ENCODE data around the gene NMNAT2.

The NMNAT2 gene

DNA sequence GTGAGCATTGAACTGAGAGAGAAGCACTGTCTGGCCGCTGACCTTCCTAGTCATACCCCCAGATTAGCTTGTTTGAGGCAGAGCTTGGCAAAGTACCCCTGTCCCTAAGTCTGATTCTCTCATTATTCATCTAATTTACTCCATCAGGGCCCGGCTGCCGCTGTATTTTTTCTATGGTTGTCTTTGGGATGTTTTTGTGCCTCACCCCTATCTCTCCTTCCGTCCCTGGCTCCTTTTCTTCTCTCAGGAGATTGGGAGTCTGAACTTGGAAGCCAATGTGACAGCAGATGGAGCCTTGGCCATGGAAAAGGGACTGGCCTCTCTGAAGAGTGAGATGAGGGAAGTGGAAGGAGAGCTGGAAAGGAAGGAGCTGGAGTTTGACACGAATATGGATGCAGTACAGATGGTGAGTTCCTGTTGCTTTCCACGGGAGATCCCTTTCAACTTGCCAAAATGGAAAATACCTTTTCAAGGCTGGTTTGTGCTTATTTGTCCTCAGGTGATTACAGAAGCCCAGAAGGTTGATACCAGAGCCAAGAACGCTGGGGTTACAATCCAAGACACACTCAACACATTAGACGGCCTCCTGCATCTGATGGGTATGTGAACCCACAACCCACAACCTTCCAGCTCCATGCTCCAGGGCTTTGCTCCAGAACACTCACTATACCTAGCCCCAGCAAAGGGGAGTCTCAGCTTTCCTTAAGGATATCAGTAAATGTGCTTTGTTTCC lies 178.2 kb downstream of the NMNAT2 start:
- no peak for DNase-seq (ENCODE audit: low read depth in 1 of 2, low spot score in 1 of 2)

DNA sequence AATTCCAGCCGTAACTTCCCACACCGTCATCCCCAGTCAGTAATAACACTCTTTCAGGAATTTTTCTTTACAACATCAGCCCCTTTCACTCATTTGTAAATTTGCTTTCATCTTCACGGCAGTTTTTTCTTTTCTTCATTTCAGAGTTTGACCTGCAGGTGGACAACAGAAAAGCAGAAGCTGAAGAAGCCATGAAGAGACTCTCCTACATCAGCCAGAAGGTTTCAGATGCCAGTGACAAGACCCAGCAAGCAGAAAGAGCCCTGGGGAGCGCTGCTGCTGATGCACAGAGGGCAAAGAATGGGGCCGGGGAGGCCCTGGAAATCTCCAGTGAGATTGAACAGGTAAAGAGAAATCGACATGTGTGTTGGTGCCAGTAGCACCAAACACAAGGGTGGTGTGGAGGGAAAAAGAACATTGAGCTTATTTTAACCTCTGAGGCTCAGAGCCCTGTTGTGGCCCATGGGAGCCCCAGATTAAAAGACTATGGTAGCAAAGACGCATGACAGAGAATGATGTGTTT lies 178.9 kb downstream of the NMNAT2 start:
- DNase-seq (ENCODE audit: low read depth in 1 of 2, low spot score in 1 of 2), result no peak

DNA sequence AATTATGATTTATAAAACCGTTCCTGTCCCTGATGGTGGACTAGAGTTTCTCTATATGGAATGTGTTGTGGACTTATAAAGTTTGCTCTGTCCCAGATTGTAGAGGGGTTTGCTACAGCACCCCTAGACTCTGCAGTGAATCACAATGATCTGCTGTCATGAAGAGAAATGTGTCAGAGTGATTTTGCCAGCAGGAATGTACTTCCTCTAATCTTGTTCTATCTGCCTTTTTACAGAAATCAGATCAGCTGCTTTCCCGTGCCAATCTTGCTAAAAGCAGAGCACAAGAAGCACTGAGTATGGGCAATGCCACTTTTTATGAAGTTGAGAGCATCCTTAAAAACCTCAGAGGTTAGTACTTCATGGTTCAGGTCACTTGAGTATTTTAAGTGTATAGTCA lies 180.1 kb downstream of the NMNAT2 start:
- DNase-seq (ENCODE audit: low read depth in 1 of 2, low spot score in 1 of 2), result no peak

DNA sequence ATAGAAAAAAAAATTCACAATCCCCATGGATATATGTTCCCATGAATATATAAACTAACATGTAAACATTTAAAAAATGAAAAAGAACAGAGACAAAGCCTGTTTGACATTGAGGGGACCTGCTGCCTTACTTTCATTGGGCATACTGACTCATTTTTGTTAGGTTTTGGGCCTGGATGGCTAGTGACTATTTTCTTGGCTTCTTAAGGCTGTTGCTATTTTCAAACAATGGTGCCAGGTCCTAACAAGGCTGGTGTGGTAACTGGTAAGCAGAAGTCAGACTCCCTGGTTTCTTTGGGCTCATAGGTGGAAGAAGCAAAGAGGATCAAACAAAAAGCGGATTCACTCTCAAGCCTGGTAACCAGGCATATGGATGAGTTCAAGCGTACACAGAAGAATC lies 181.1 kb downstream of the NMNAT2 start:
- DNase-seq (ENCODE audit: low read depth in 1 of 2, low spot score in 1 of 2), result no peak

DNA sequence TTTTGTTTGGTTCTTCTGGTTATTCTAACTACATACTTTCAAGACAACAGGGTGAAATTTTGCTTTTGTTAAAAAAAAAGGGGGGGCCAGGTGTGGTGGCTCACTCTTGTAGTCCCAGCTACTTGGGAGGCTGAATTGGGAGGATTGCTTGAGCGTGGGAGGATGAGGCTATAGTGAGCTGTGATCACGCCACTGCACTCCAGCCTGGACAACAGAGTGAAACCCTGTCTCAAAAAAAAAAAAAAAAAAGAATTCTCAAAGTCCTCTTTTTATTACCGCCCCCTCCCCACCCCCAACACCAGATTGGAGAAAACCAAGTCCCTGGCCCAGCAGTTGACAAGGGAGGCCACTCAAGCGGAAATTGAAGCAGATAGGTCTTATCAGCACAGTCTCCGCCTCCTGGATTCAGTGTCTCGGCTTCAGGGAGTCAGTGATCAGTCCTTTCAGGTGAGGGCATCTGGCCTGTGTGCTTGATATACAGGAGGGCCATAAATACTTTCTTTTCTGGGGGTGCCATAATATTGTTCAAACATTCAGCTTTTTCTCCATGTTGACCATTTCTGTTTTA lies 181.9 kb downstream of the NMNAT2 start:
- no peak for DNase-seq (ENCODE audit: low read depth in 1 of 2, low spot score in 1 of 2)

DNA sequence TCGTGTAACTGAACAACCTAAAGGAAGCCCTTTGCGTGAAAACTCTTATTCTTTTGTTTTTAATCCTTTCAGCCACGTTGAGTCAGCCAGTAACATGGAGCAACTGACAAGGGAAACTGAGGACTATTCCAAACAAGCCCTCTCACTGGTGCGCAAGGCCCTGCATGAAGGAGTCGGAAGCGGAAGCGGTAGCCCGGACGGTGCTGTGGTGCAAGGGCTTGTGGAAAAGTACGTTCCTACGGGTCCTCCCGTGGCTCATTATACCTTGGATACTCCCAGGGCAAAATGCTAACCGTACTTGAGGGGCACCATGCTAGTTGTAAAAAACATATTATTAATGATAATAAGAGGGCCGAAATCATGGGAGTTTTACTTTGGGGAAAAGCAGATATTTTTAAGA lies 182.7 kb downstream of the NMNAT2 start:
- no peak for DNase-seq (ENCODE audit: low read depth in 1 of 2, low spot score in 1 of 2)

DNA sequence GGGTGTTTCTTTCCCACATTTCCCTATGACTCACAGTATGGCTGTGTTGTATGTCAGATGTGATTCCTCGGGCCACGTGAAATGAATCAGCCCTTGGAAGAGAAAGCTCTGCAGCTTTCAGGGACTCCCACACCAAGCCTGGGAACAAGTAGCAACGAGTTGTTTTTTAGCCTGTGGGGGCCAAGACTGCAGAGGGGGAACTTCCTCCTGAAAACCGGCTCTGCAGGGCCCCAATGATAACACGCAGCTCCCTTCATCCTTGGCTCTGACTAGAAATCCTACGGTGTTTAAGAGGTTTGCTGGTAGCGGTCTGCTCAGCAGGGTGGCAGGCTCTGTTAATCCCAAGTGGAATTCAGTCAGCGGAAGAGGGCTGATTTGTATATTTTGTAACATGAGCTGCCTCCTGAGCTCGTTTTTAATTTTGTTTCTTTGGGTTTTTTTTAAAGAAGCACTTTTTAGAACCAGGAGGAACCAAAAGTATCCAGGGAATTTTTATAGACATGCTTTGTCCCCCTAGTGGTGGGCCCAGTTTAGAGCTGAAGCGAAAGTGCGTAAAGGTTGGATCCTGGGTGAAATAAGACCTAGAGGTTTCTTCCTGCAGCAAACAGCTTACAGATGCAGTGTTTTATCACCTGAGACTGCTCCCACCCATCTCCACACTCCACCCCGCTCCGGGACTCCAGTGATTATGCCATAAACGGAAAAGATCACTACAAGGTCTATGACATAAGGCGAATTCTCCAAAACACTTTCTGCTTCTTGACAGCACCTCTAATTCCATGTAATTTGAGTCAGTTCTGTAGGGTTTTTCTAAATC lies 183.3 kb downstream of the NMNAT2 start:
- no peak for DNase-seq (ENCODE audit: low read depth in 1 of 2, low spot score in 1 of 2)

DNA sequence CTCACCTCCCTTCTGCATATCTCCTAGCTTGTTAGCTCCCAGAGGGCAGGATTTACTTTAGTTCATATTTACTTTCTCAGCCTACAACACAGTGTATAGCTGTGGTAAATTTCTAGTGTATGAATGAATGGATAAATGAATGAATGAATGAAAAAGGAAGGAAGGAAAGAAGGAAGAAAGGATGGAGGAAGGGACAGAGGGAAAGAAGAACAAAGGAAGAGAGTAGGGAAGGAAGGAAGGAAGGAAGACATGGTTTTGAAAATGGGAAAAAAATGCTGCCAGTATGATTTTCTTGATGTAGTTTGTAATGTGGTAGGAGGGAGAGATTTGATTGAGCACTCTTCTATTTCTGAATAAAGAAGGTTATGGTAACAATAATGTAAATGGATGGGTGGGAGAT lies 185.1 kb downstream of the NMNAT2 start:
- no peak for DNase-seq (ENCODE audit: low read depth in 1 of 2, low spot score in 1 of 2)

DNA sequence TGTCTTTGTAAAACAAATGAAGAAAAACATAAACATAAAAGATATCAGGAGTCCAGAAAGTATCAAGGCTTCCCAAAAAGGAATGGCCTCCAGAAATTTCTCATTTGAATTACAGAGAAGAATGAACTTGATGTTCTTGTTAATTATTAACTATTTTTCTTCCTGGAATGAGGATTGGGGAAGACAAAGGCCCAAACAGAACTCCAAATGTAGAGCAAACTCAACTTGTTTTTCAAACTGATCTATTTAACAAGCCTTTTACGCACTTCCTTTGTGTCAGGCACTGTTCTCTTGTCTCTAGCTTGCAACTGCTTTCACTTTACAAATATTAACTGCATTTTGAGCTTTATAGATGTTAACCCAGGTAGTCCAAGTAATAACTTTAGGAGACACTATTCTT lies 186.6 kb downstream of the NMNAT2 start:
- no peak for DNase-seq (ENCODE audit: low read depth in 1 of 2, low spot score in 1 of 2)

DNA sequence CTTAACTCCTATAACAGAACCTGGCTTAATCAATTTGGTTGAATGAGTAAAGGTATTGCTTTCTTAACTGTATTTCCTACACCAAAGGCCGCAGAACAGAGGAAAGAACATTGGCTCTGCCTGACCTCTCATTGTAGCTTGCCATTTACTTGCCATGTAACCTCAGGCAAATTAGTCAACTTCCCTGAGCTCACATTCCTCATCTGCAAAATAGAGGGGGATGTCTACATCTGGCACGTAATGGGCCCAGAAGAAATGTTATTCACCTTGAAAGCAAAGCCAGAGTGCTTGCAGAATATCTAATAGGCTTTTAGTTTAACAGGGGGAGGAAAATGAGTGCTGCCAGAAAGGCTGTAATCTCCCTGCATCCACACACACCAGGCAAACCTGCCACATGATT lies 187.8 kb downstream of the NMNAT2 start:
- DNase-seq (ENCODE audit: low read depth in 1 of 2, low spot score in 1 of 2), result no peak

DNA sequence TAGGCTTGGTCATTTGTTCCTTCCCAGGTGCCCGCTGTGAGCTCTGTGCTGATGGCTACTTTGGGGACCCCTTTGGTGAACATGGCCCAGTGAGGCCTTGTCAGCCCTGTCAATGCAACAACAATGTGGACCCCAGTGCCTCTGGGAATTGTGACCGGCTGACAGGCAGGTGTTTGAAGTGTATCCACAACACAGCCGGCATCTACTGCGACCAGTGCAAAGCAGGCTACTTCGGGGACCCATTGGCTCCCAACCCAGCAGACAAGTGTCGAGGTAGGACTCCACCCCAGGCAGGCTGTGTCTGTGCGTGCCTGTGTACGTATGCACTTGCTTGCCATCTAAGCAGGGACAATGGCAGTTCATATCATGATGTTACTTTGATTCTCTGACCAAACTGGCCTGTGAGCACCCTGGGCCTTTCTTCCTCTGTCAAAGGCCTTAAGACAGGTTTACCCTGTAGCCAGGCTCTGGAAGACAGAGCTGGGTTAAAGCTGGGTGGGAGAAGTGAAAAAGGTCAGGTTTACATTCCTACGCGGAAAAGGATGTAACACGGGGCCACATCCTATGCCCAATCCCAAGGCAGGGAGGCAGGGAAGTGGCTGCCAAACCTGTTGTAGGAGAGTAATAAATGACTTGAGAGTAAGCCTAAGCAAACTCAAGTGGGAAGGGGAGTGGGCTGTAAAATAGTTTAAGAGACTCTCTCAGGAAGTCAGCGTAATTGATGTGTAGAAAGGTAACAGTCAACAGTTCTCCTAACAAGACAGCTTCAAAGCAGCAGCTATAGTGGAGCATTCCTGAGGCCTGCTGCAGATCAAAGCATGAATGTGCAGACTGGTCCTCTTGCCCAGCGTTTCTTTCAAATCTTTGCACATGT lies 189.6 kb downstream of the NMNAT2 start:
- DNase-seq (ENCODE audit: low read depth in 1 of 2, low spot score in 1 of 2), result no peak

DNA sequence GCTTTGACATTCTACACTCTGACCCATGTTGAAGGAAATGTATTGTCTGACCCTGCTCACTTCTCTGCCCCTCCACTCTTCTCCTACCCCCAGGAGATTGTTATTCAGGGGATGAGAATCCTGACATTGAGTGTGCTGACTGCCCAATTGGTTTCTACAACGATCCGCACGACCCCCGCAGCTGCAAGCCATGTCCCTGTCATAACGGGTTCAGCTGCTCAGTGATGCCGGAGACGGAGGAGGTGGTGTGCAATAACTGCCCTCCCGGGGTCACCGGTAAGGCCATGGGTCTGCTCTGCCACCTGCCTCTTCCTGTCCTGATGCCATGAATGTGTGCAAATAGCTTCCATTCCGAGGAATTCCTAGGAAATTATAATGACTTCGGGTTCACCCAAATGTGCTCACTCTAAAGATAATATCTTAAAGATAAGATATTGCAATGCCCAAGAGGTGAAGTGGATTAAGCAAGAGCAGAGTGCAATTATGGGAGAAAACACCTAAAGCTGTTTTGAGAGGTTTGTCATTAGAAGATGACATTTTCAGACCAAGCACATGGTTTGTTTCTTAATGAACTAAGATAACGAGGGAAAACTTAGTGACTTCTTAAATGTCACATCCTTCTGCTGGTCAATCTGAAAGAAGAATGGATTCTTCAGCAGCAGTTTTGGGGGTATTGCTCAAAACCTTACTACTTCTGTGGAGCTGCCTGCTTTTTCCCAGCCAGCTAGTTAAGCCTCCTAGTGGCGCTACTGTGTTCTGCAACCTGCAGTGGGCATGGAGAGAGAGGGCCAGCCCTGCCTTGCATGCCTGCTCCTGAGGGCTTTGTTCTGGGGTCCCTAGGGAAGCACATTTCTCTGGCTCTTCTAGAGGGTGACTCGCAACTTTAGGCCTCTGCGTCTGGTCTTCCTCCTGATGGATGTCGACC lies 190.5 kb downstream of the NMNAT2 start:
- no peak for DNase-seq (ENCODE audit: low read depth in 1 of 2, low spot score in 1 of 2)

DNA sequence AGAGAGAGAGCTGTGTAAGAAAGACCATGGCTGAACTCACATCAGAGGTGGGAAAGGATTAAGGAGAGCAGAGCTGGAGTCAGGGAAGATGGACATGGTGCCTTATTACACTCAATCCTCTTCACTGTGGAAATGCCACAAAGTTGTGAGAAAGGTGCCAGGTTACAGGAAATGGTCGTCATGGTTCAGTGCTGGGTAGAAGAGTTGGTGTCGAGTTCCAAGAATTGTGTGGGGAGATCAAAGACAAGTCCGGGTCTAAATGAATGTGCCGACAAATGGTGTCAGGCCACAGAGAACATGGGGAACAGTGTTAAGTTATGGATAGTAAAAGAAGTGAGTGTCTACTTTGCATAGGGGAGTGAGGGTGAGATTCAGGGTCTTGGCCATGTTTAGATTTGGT lies 191.2 kb downstream of the NMNAT2 start:
- no peak for DNase-seq (ENCODE audit: low read depth in 1 of 2, low spot score in 1 of 2)

DNA sequence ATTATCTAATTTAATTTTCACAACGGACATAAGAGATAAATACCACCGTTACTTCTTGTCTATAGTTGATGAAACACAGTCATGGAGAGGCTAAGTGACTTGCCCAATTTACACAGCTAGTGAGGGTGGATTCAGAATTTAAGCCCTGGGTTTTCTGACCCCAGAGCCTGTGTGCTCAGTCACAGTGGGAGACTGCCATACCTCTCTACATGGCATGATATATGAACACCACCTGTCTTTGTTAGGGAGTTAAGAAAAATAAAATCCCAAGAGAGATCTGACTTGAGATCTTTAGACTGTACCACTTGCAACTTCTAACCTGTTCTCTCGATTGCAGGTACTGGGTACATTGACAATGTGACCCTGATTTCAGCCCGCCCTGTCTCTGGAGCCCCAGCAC lies 191.8 kb downstream of the NMNAT2 start:
- DNase-seq (ENCODE audit: low read depth in 1 of 2, low spot score in 1 of 2), result no peak

DNA sequence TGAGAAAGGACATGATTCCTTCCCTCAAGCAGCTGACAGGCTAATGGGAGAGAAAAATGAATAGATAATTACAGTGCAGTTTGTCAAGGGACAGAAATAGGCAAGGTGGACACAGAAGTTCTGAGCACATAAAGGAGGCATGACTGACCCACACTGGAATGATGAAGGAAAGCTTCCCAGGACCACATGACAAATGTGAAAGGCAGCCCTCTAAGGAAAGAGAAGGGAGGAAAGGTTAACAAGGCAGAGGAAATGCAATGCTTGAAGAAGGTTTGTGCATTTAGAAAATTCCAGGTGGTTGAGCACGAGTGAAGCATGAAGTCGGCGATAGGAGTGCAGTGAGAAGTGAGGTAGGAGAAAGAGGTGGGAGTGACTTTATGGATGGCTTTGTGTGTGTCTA lies 194.7 kb downstream of the NMNAT2 start:
- no peak for DNase-seq (ENCODE audit: low read depth in 1 of 2, low spot score in 1 of 2)

DNA sequence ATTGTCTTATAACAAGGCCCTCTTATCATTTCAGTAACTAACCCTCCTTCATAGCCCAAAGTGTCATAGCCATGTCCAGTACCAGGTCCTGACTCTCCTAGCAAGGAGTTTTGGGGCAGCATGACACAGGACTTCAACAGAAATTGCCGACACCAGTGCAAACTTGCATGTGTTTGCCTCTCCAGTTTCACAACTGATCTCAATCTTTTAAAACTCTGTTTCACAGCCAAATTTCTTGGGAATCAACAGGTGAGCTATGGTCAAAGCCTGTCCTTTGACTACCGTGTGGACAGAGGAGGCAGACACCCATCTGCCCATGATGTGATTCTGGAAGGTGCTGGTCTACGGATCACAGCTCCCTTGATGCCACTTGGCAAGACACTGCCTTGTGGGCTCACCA lies 195.3 kb downstream of the NMNAT2 start:
- DNase-seq (ENCODE audit: low read depth in 1 of 2, low spot score in 1 of 2), result no peak

DNA sequence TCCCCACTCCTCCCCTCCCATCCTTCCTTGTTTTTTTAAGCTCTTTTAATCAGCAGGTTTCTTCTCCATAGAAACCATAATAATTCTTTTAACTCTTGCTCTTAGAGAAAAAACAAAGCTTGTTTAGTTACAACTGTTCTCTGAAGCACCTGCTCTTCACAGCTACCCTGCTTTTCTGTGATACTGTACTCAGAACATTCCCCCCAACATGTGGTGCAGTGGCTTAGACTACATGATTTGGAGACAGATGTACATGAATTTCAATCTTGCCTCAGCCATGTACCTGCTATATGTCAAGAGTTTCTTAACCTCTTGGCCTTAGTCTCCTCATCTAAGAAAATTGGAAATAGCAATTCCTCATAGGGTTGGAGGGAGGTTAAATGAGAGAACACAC lies 198.6 kb downstream of the NMNAT2 start:
- DNase-seq (ENCODE audit: low read depth in 1 of 2, low spot score in 1 of 2), result no peak

DNA sequence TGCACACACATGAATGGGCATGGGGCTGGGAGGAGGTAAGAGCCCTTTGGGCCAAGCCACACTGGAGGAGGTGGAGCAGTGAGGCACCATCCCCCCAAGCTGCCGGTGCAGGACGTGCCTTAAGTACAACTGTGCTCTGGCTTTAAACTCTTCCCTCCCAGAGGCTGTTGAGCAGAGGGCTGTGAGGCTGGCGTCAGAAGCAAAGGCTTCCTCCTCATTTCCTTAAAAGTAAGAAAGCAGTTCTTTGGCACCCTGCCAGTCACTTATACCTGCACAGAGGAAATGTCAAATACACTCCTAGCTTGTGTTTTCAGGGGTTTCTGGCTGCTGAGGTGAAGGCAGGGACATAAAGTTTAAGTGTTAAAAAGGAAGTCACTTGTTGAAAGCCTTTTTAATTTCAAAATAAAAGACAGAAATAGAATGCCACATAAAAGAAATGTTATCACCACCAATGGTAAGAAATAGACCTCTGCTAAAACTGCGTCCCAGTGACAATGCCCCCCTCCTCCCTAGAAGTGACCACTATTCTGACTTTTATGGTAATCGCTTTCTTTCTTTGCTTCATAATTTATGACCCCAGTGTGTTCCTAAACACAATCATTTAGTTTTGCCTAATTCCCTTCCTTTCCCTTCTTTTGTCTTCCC lies 199.1 kb downstream of the NMNAT2 start:
- peak; percentile 3 to 7 for DNase-seq (ENCODE audit: low read depth in 1 of 2, low spot score in 1 of 2)

DNA sequence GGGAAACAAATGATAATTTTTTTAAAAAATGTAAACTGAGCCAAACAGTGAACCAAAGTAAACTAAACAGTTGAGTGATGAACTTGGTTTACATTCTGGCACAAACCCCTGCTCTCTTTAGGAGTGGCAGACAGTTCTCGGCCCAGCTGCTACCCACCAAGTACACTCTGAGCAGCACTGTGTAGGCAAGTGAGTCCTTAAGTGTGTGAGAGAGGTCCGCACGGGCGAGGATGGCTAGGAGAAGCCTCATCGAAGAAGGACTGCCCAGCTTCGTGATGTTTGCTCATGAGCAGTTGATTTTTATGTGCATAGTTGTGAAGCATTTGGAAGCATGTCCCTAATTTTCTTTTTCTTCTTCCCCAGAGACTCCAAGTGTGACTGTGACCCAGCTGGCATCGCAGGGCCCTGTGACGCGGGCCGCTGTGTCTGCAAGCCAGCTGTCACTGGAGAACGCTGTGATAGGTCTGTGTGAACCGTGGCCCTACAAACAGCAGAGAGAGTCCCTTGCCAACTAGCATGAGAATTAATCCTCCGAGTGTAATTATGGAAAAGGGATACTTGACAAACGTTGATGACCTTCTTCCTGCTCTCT lies 200.1 kb downstream of the NMNAT2 start:
- DNase-seq (ENCODE audit: low read depth in 1 of 2, low spot score in 1 of 2), result no peak
